ENCODE results near the gene SCT.

The SCT gene

GRCh38 chr11:665062-665703 is 38.2 kb upstream of the SCT start:
- H3K4me3 ChIP-seq (ENCODE audit: low read depth, low read length), result no peak overlapping the region
- no peaks in the 10 kb centered on the region for H3K9me3 ChIP-seq (ENCODE audit: control insufficient read depth, insufficient read depth, low read depth, low read length)
- H3K36me3 ChIP-seq (ENCODE audit: control insufficient read depth in 2 of 2, insufficient read depth in 1 of 2, low read length in 2 of 2), result peaks cover 4 to 85% of the 10 kb centered on the region in 2 experiments; a peak in 2 of 3 replicates
- H3K27ac ChIP-seq (ENCODE audit: extremely low read depth, low read depth, low read length), result no peak overlapping the region
- no peaks in the 10 kb centered on the region for H3K4me1 ChIP-seq (ENCODE audit: control insufficient read depth, insufficient read depth, low read length)
- CTCF ChIA-PET, result no interaction called here
- POLR2A ChIA-PET, result interaction anchor here (0.6 kb wide), 2 partner anchors 15 to 149 kb away, joined by 3 read pairs; no protein-coding TSS in a partner anchor
- TF ChIP-seq GLI4 (tag by site-specific recombination; IDR thresholded peaks at IDR 0.05) (no peak), ZNF18 (tag by site-specific recombination; IDR thresholded peaks at IDR 0.05) (peak; percentile 82), ZNF112 (tag by site-specific recombination; IDR thresholded peaks at IDR 0.05) (no peak)

GRCh38 chr11:662689-663274 is 35.8 kb upstream of the SCT start:
- POLR2A ChIA-PET, result no interaction called here
- Histone ChIP-seq H3K9me3 (ENCODE audit: control insufficient read depth, insufficient read depth, low read depth, low read length) (no peaks in the 10 kb centered on the region), H3K4me1 (ENCODE audit: control insufficient read depth, insufficient read depth, low read length) (no peaks in the 10 kb centered on the region), H3K36me3 (ENCODE audit: control insufficient read depth in 2 of 2, insufficient read depth in 1 of 2, low read length in 2 of 2) (peaks cover 8 to 90% of the 10 kb centered on the region in 2 experiments; a peak in 2 of 3 replicates), H3K4me3 (ENCODE audit: low read depth, low read length) (no peak overlapping the region), H3K27ac (ENCODE audit: extremely low read depth, low read depth, low read length) (no peak overlapping the region)
- CTCF ChIA-PET, result interaction anchor here (0.6 to 1.6 kb wide), 5 partner anchors 12 to 96 kb away, joined by 3 to 4 read pairs (median 3); partner anchors contain the start of genes DEAF1 and TMEM80
- TF ChIP-seq CTCF (tag by site-specific recombination; IDR thresholded peaks at IDR 0.05) (peak; percentile 55; the same call in 1 of the 2 replicates), ZNF654 (tag by site-specific recombination; IDR thresholded peaks at IDR 0.05; ENCODE audit: low read depth) (peak; percentile 34), ZNF521 (tag by site-specific recombination; IDR thresholded peaks at IDR 0.05) (no peak)

- H3K36me3 ChIP-seq (ENCODE audit: control insufficient read depth in 2 of 2, insufficient read depth in 1 of 2, low read length in 2 of 2), result peaks cover 8 to 93% of the 10 kb centered on the region in 2 experiments; a peak in 2 of 3 replicates
- ChIA-PET CTCF (interaction anchor here (0.6 to 1.6 kb wide), 4 partner anchors 34 to 255 kb away, joined by 3 to 4 read pairs (median 3); partner anchors contain the start of genes DEAF1 and TMEM80), POLR2A (no interaction called here)
- H3K9me3 ChIP-seq (ENCODE audit: control insufficient read depth, insufficient read depth, low read depth, low read length), result no peaks in the 10 kb centered on the region
- no peak overlapping the region for H3K27ac ChIP-seq (ENCODE audit: extremely low read depth, low read depth, low read length)
- H3K4me3 ChIP-seq (ENCODE audit: low read depth, low read length), result no peak overlapping the region
- H3K4me1 ChIP-seq (ENCODE audit: control insufficient read depth, insufficient read depth, low read length), result no peaks in the 10 kb centered on the region
- TF ChIP-seq ZNF600 (tag by site-specific recombination; IDR thresholded peaks at IDR 0.05) (0 out of 2 replicates have a peak, but pooled peaks have one; percentile 13), SCRT2 (tag by site-specific recombination; IDR thresholded peaks at IDR 0.05) (no peak)
Measured at GRCh38 chr11:660681-661444, 33.9 kb upstream of the SCT start.

- ChIA-PET POLR2A (no interaction called here), CTCF (interaction anchor here (0.8 kb wide), 1 partner anchor 22 kb away, joined by 3 read pairs; no protein-coding TSS in a partner anchor)
- TF ChIP-seq ZNF621 (tag by site-specific recombination; IDR thresholded peaks at IDR 0.05) (no peak), ZSCAN16 (tag by site-specific recombination; IDR thresholded peaks at IDR 0.05) (no peak), ZNF354C (tag by site-specific recombination; IDR thresholded peaks at IDR 0.05; ENCODE audit: borderline replicate concordance, low read depth) (no peak), ZBTB44 (tag by site-specific recombination; IDR thresholded peaks at IDR 0.05) (no peak), ZNF704 (tag by site-specific recombination; IDR thresholded peaks at IDR 0.05) (no peak), ZSCAN18 (tag by site-specific recombination; IDR thresholded peaks at IDR 0.05) (no peak), ZNF791 (tag by site-specific recombination; IDR thresholded peaks at IDR 0.05) (no peak), ZFP3 (tag by site-specific recombination; IDR thresholded peaks at IDR 0.05; ENCODE audit: low read depth) (no peak), ZNF514 (tag by site-specific recombination; IDR thresholded peaks at IDR 0.05) (no peak)
Measured at GRCh38 chr11:660281-660680, 33.3 kb upstream of the SCT start.

More at GRCh38 chr11:660281-660680, 33.3 kb upstream of the SCT start:
- Histone ChIP-seq H3K36me3 (ENCODE audit: control insufficient read depth in 2 of 2, insufficient read depth in 1 of 2, low read length in 2 of 2) (peaks cover 8 to 91% of the 10 kb centered on the region in 2 experiments; a peak in 2 of 3 replicates), H3K27ac (ENCODE audit: extremely low read depth, low read depth, low read length) (no peak overlapping the region), H3K9me3 (ENCODE audit: control insufficient read depth, insufficient read depth, low read depth, low read length) (no peaks in the 10 kb centered on the region), H3K4me1 (ENCODE audit: control insufficient read depth, insufficient read depth, low read length) (no peaks in the 10 kb centered on the region), H3K4me3 (ENCODE audit: low read depth, low read length) (no peak overlapping the region)
